HEK293 (cell line): ENCODE results near the gene LDB1.
A peak's percentile ranks its signal among the peaks of the same experiment; 100 is the strongest.

Source experiments
- BCL11A ChIP-seq: fragments of 450-650 bp; formaldehyde crosslinking; IDR thresholded peaks from 2 replicates; pipeline ENCODE4 v1.5.1; 2016; ENCODE audit warnings: low read depth, missing biosample characterization, missing genetic modification characterization
- KLF8 ChIP-seq: fragments of 450-650 bp; formaldehyde crosslinking; IDR thresholded peaks from 2 replicates; pipeline ENCODE4 v1.5.1; 2016; ENCODE audit warnings: missing biosample characterization, missing genetic modification characterization
- REST ChIP-seq: fragments of 450-650 bp; formaldehyde crosslinking; IDR thresholded peaks from 2 replicates; pipeline ENCODE4 v1.5.1; 2016; ENCODE audit warnings: missing biosample characterization, missing genetic modification characterization
- SCRT1 ChIP-seq: fragments of 450-650 bp; formaldehyde crosslinking; IDR thresholded peaks from 2 replicates; pipeline ENCODE4 v1.5.1; 2016; ENCODE audit warnings: missing biosample characterization, missing genetic modification characterization, borderline replicate concordance
- SCRT2 ChIP-seq: fragments of 450-650 bp; formaldehyde crosslinking; IDR thresholded peaks from 2 replicates; pipeline ENCODE4 v1.5.1; 2016; ENCODE audit warnings: missing biosample characterization, missing genetic modification characterization
- WT1 ChIP-seq: fragments of 450-650 bp; formaldehyde crosslinking; IDR thresholded peaks from 2 replicates; pipeline ENCODE4 v1.5.1; 2016; ENCODE audit warnings: missing biosample characterization, missing genetic modification characterization
- YY1 ChIP-seq: fragments of 450-650 bp; formaldehyde crosslinking; IDR thresholded peaks from 2 replicates; pipeline ENCODE4 v1.5.1; 2018; ENCODE audit warnings: missing biosample characterization, missing genetic modification characterization
- ZFP3 ChIP-seq: fragments of 450-650 bp; formaldehyde crosslinking; IDR thresholded peaks from 2 replicates; pipeline ENCODE4 v1.5.1; 2016; ENCODE audit warnings: low read depth, missing biosample characterization, missing genetic modification characterization
- ZNF121 ChIP-seq: fragments of 450-650 bp; formaldehyde crosslinking; IDR thresholded peaks from 2 replicates; pipeline ENCODE4 v1.5.1; 2016; ENCODE audit warnings: missing biosample characterization, missing genetic modification characterization
- ZNF24 ChIP-seq: fragments of 450-650 bp; formaldehyde crosslinking; IDR thresholded peaks from 2 replicates; pipeline ENCODE4 v1.5.1; 2016; ENCODE audit warnings: missing biosample characterization, missing genetic modification characterization
- ZNF654 ChIP-seq: fragments of 450-650 bp; formaldehyde crosslinking; IDR thresholded peaks from 2 replicates; pipeline ENCODE4 v1.5.1; 2016; ENCODE audit warnings: low read depth, missing biosample characterization, missing genetic modification characterization
- ZSCAN18 ChIP-seq: fragments of 450-650 bp; formaldehyde crosslinking; IDR thresholded peaks from 2 replicates; pipeline ENCODE4 v1.5.1; 2016; ENCODE audit warnings: missing biosample characterization, missing genetic modification characterization
- TF ChIP-seq, protein P1 (sequence below): fragments of 450-650 bp; formaldehyde crosslinking; IDR thresholded peaks from 2 replicates; pipeline ENCODE4 v1.5.1; 2016; ENCODE audit warnings: missing biosample characterization, missing genetic modification characterization
- TF ChIP-seq, protein P2 (sequence below): fragments of 450-650 bp; formaldehyde crosslinking; IDR thresholded peaks from 2 replicates; pipeline ENCODE4 v1.5.1; 2017; ENCODE audit warnings: missing biosample characterization, missing genetic modification characterization
- TF ChIP-seq, protein P3 (sequence below): fragments of 450-650 bp; formaldehyde crosslinking; IDR thresholded peaks from 2 replicates; pipeline ENCODE4 v1.5.1; 2016; ENCODE audit warnings: missing biosample characterization, missing genetic modification characterization, borderline replicate concordance
- TF ChIP-seq, protein P4 (sequence below): fragments of 450-650 bp; formaldehyde crosslinking; IDR thresholded peaks from 2 replicates; pipeline ENCODE4 v1.5.1; 2016; ENCODE audit warnings: missing biosample characterization, missing genetic modification characterization

LDB1 gene

GRCh38 chr10:102132563-102133372, 12.6 kb upstream of the LDB1 start, which contains the start of gene PPRC1 (continued):
- TF ChIP-seq REST (tag by site-specific recombination) = peak; percentile 41; the same call in 1 of the 2 replicates
- TF ChIP-seq ZNF654 (tag by site-specific recombination) = peak; percentile 98
- TF ChIP-seq SCRT2 (tag by site-specific recombination) = peak; percentile 84
- no peak; the same call in 1 of the 2 replicates for TF ChIP-seq ZSCAN18
- no peak for TF ChIP-seq ZFP3 (tag by site-specific recombination)
- peak; percentile 30; the same call in 1 of the 2 replicates for TF ChIP-seq KLF8 (tag by site-specific recombination)
- TF ChIP-seq BCL11A (tag by site-specific recombination) = peak; percentile 19; the same call in 1 of the 2 replicates
- peak; percentile 20; the same call in 1 of the 2 replicates for TF ChIP-seq WT1
- TF ChIP-seq, protein P1, sequence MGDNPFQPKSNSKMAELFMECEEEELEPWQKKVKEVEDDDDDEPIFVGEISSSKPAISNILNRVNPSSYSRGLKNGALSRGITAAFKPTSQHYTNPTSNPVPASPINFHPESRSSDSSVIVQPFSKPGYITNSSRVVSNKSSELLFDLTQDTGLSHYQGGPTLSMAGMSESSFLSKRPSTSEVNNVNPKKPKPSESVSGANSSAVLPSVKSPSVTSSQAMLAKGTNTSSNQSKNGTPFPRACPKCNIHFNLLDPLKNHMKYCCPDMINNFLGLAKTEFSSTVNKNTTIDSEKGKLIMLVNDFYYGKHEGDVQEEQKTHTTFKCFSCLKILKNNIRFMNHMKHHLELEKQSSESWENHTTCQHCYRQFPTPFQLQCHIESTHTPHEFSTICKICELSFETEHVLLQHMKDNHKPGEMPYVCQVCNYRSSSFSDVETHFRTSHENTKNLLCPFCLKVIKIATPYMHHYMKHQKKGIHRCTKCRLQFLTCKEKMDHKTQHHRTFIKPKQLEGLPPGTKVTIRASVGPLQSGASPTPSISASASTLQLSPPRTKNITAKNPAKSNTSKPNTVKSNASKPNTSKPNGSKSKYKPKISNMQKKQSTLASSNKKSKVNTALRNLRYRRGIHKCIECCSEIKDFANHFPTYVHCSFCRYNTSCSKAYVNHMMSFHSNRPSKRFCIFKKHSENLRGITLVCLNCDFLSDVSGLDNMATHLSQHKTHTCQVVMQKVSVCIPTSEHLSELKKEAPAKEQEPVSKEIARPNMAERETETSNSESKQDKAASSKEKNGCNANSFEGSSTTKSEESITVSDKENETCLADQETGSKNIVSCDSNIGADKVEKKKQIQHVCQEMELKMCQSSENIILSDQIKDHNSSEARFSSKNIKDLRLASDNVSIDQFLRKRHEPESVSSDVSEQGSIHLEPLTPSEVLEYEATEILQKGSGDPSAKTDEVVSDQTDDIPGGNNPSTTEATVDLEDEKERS (tag by site-specific recombination) = 0 out of 2 replicates have a peak, but pooled peaks have one; percentile 32
- peak; percentile 41; the same call in 1 of the 2 replicates for TF ChIP-seq SCRT1 (tag by site-specific recombination)
- TF ChIP-seq, protein P2, sequence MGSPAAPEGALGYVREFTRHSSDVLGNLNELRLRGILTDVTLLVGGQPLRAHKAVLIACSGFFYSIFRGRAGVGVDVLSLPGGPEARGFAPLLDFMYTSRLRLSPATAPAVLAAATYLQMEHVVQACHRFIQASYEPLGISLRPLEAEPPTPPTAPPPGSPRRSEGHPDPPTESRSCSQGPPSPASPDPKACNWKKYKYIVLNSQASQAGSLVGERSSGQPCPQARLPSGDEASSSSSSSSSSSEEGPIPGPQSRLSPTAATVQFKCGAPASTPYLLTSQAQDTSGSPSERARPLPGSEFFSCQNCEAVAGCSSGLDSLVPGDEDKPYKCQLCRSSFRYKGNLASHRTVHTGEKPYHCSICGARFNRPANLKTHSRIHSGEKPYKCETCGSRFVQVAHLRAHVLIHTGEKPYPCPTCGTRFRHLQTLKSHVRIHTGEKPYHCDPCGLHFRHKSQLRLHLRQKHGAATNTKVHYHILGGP (tag by site-specific recombination) = no peak
- TF ChIP-seq, protein P3, sequence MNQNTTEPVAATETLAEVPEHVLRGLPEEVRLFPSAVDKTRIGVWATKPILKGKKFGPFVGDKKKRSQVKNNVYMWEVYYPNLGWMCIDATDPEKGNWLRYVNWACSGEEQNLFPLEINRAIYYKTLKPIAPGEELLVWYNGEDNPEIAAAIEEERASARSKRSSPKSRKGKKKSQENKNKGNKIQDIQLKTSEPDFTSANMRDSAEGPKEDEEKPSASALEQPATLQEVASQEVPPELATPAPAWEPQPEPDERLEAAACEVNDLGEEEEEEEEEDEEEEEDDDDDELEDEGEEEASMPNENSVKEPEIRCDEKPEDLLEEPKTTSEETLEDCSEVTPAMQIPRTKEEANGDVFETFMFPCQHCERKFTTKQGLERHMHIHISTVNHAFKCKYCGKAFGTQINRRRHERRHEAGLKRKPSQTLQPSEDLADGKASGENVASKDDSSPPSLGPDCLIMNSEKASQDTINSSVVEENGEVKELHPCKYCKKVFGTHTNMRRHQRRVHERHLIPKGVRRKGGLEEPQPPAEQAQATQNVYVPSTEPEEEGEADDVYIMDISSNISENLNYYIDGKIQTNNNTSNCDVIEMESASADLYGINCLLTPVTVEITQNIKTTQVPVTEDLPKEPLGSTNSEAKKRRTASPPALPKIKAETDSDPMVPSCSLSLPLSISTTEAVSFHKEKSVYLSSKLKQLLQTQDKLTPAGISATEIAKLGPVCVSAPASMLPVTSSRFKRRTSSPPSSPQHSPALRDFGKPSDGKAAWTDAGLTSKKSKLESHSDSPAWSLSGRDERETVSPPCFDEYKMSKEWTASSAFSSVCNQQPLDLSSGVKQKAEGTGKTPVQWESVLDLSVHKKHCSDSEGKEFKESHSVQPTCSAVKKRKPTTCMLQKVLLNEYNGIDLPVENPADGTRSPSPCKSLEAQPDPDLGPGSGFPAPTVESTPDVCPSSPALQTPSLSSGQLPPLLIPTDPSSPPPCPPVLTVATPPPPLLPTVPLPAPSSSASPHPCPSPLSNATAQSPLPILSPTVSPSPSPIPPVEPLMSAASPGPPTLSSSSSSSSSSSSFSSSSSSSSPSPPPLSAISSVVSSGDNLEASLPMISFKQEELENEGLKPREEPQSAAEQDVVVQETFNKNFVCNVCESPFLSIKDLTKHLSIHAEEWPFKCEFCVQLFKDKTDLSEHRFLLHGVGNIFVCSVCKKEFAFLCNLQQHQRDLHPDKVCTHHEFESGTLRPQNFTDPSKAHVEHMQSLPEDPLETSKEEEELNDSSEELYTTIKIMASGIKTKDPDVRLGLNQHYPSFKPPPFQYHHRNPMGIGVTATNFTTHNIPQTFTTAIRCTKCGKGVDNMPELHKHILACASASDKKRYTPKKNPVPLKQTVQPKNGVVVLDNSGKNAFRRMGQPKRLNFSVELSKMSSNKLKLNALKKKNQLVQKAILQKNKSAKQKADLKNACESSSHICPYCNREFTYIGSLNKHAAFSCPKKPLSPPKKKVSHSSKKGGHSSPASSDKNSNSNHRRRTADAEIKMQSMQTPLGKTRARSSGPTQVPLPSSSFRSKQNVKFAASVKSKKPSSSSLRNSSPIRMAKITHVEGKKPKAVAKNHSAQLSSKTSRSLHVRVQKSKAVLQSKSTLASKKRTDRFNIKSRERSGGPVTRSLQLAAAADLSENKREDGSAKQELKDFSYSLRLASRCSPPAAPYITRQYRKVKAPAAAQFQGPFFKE (tag by site-specific recombination) = 0 out of 2 replicates have a peak, but pooled peaks have one; percentile 63
- no peak for TF ChIP-seq ZNF121 (tag by site-specific recombination)
- TF ChIP-seq, protein P4, sequence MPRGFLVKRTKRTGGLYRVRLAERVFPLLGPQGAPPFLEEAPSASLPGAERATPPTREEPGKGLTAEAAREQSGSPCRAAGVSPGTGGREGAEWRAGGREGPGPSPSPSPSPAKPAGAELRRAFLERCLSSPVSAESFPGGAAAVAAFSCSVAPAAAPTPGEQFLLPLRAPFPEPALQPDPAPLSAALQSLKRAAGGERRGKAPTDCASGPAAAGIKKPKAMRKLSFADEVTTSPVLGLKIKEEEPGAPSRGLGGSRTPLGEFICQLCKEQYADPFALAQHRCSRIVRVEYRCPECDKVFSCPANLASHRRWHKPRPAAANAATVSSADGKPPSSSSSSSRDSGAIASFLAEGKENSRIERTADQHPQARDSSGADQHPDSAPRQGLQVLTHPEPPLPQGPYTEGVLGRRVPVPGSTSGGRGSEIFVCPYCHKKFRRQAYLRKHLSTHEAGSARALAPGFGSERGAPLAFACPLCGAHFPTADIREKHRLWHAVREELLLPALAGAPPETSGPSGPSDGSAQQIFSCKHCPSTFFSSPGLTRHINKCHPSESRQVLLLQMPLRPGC = peak; percentile 38
- TF ChIP-seq YY1 (tag by site-specific recombination) = peak; percentile 95
- TF ChIP-seq ZNF24 (tag by site-specific recombination) = peak; percentile 63; the same call in 1 of the 2 replicates
